GM19193 (cell line): ENCODE results near the gene GABRA5.

ENCODE experiments used
- POLR2A ChIP-seq: IDR thresholded peaks from 4 replicates; pipeline ENCODE4 v1.6.1; 2011; ENCODE audit not compliant: insufficient read depth, insufficient read length; ENCODE audit errors: extremely low read depth

GABRA5 gene

GRCh38 chr15:26866298-26867199 is at the start of gene GABRA5:
GABRA5 (plus strand) TSS chr15:26867062; CDS start chr15:26869249, 2,187 bp downstream.
- no peak for TF ChIP-seq POLR2A

- no peak for TF ChIP-seq POLR2A
These were observed 34.9 kb upstream of the GABRA5 start for GRCh38 chr15:26831951-26832350.

GRCh38 chr15:26838742-26839460 is 28.0 kb upstream of the GABRA5 start:
- TF ChIP-seq POLR2A: no peak

- TF ChIP-seq POLR2A: no peak
These were observed 25.3 kb upstream of the GABRA5 start for GRCh38 chr15:26841514-26841913.

GRCh38 chr15:26841941-26842340 is 24.9 kb upstream of the GABRA5 start:
- TF ChIP-seq POLR2A: no peak

GRCh38 chr15:26842391-26842790 is 24.5 kb upstream of the GABRA5 start:
- no peak for TF ChIP-seq POLR2A

- TF ChIP-seq POLR2A: no peak
These were observed 22.0 kb upstream of the GABRA5 start for GRCh38 chr15:26844901-26845300.

GRCh38 chr15:26848498-26848897 is 18.4 kb upstream of the GABRA5 start:
- TF ChIP-seq POLR2A: no peak

- TF ChIP-seq POLR2A: no peak
These were observed 16.7 kb upstream of the GABRA5 start for GRCh38 chr15:26850161-26850560.

- no peak for TF ChIP-seq POLR2A
These were observed 13.9 kb upstream of the GABRA5 start for GRCh38 chr15:26852980-26853379.

- TF ChIP-seq POLR2A: no peak
These were observed 12.4 kb upstream of the GABRA5 start for GRCh38 chr15:26854435-26854834.

GRCh38 chr15:26864664-26865191 is 2.1 kb upstream of the GABRA5 start:
- TF ChIP-seq POLR2A: no peak

GRCh38 chr15:26867200-26868007 is 542 bp downstream of the GABRA5 start:
- TF ChIP-seq POLR2A: no peak

GRCh38 chr15:26868029-26868685 is 1.3 kb downstream of the GABRA5 start:
- TF ChIP-seq POLR2A: no peak

- no peak for TF ChIP-seq POLR2A
These were observed 2.8 kb downstream of the GABRA5 start for GRCh38 chr15:26869628-26870027.

- no peak for TF ChIP-seq POLR2A
These were observed 3.5 kb downstream of the GABRA5 start for GRCh38 chr15:26870346-26870745.
